Measurements from ENCODE around the gene CHPT1. TPM values are rescaled to one million over a fixed set of nuclear protein-coding genes. Genes with fewer than 3 reads are reported as not detected.

The CHPT1 gene
- total and polyA plus RNA-seq, 9 of the 15 experiments (the other 6 are each of a cell fraction or from before 2014, with no cell fraction given): 15.3 to 210 (median 91.9) TPM

- TF ChIP-seq SRSF3 (IDR thresholded peaks at IDR 0.05; ENCODE audit: insufficient read depth, low read length) (0 out of 2 replicates have a peak, but pooled peaks have one; percentile 71), ZBTB33 (CRISPR knock-in tag; IDR thresholded peaks at IDR 0.05) (no peak), EWSR1 (IDR thresholded peaks at IDR 0.05; ENCODE audit: borderline replicate concordance, low read depth, partially characterized antibody) (no peak), THRAP3 (IDR thresholded peaks at IDR 0.05; ENCODE audit: borderline replicate concordance) (no peak), FOXJ2 (tag; IDR thresholded peaks at IDR 0.05) (no peak), ZBTB1 (CRISPR knock-in tag; IDR thresholded peaks at IDR 0.05; ENCODE audit: borderline replicate concordance, low read depth) (no peak), E2F3 (CRISPR knock-in tag; IDR thresholded peaks at IDR 0.05) (0 out of 2 replicates have a peak, but pooled peaks have one; percentile 45), NCOA4 (IDR thresholded peaks at IDR 0.05; ENCODE audit: partially characterized antibody) (no peak), PBX2 (CRISPR knock-in tag; IDR thresholded peaks at IDR 0.05; ENCODE audit: low read depth) (no peak), PBX2 (tag; conservative IDR thresholded peaks at IDR 0.05; ENCODE audit: low read depth) (no peak), ZFP91 (CRISPR knock-in tag; IDR thresholded peaks at IDR 0.05) (no peak), SIX5 (IDR thresholded peaks at IDR 0.05; ENCODE audit: borderline replicate concordance in 1 of 2, insufficient read depth in 1 of 2, low read depth in 1 of 2, low read length in 2 of 2) (no peak), ZNF655 (CRISPR knock-in tag; IDR thresholded peaks at IDR 0.05) (no peak), ZBTB2 (IDR thresholded peaks at IDR 0.05) (no peak), CCAR2 (IDR thresholded peaks at IDR 0.05; ENCODE audit: low read depth, low read length) (no peak), ETV6 (IDR thresholded peaks at IDR 0.05; ENCODE audit: borderline replicate concordance in 1 of 2, low read depth in 2 of 2, low read length in 1 of 2) (no peak), ETV6 (CRISPR knock-in tag; IDR thresholded peaks at IDR 0.05; ENCODE audit: borderline replicate concordance) (no peak)
These were observed 725 bp downstream of the CHPT1 start (continued) for GRCh38 chr12:101697930-101698799.

All from K562 (cell line).